ENCODE results near the gene IPO13.

The IPO13 gene

GRCh38 chr1:44010935-44011471, 64.3 kb downstream of the IPO13 start:
- no peak for DNase-seq (ENCODE audit: low spot score)

GRCh38 chr1:44012404-44012803, 65.7 kb downstream of the IPO13 start:
- no peak for DNase-seq (ENCODE audit: low spot score)

- DNase-seq (ENCODE audit: low spot score) = peak; percentile 31
Measured at GRCh38 chr1:44012941-44013609, 66.3 kb downstream of the IPO13 start.

- DNase-seq (ENCODE audit: low spot score) = no peak
Measured at GRCh38 chr1:44013949-44014348, 67.2 kb downstream of the IPO13 start.

- DNase-seq (ENCODE audit: low spot score) = no peak
Measured at GRCh38 chr1:44014365-44015104, 67.8 kb downstream of the IPO13 start.

- no peak for DNase-seq (ENCODE audit: low spot score)
Measured at GRCh38 chr1:44015206-44015605, 68.5 kb downstream of the IPO13 start.

GRCh38 chr1:44016041-44016889, 69.5 kb downstream of the IPO13 start:
- no peak for DNase-seq (ENCODE audit: low spot score)

- DNase-seq (ENCODE audit: low spot score) = no peak
Measured at GRCh38 chr1:44016890-44017400, 70.2 kb downstream of the IPO13 start.
